Measurements from ENCODE around the gene SHMT1. TPM values are rescaled to one million over a fixed set of nuclear protein-coding genes. Genes with fewer than 3 reads are reported as not detected.

Gene SHMT1
- total and polyA plus RNA-seq, 2 of the 4 experiments (the other 2 are of a cell fraction): 7.5 to 8.1 TPM

- no peak for ATAC-seq (ENCODE audit: low read depth)
- dilution Hi-C loops (cut with HindIII; ENCODE audit: low sequenced_read_pairs, unreplicated experiment): no loop called here
Measured at GRCh38 chr17:18309202-18309601, 54.1 kb downstream of the SHMT1 start.

More at GRCh38 chr17:18309202-18309601, 54.1 kb downstream of the SHMT1 start:
- H3K4me3 ChIP-seq (ENCODE audit: insufficient read depth, low read depth, low read length): no peak overlapping the region
- H2AK9ac ChIP-seq (replicated peaks; ENCODE audit: low read depth, low read length, poor library complexity): no peak overlapping the region
- POLR2A ChIA-PET (ENCODE audit: unreplicated experiment): no interaction called here
- H3K36me3 ChIP-seq (ENCODE audit: control insufficient read depth, insufficient read depth, low read length): peaks cover 36% of the 10 kb centered on the region
- intact Hi-C loops (cut with micrococcal nuclease) (no loop called here), in situ Hi-C loops (cut with MboI; ENCODE audit: low sequenced_read_pairs) (no loop called here)
- H4K8ac ChIP-seq (ENCODE audit: low read depth in 2 of 2, low read length in 2 of 2): no peak overlapping the region
- H3K14ac ChIP-seq (replicated peaks; ENCODE audit: low read depth, low read length): no peak overlapping the region
- no peak overlapping the region for H4K5ac ChIP-seq (ENCODE audit: low read depth, low read length)
- H3K9ac ChIP-seq (ENCODE audit: low read depth, low read length): no peak overlapping the region
- no peak overlapping the region for H3K23ac ChIP-seq (ENCODE audit: low read depth, low read length)
- no peaks in the 10 kb centered on the region; the same call in none of the 2 replicates for H3K4me1 ChIP-seq (ENCODE audit: control insufficient read depth, insufficient read depth, low read length)
- no TSS peak for BruUV-seq (replicated peaks)
- no peaks in the 10 kb centered on the region for H3K9me3 ChIP-seq (ENCODE audit: control insufficient read depth, insufficient read depth, low read length)
- peaks cover 19% of the 10 kb centered on the region for H4K20me1 ChIP-seq (ENCODE audit: insufficient read depth, low read length)
- H3K4me2 ChIP-seq (ENCODE audit: low read depth, low read length): no peak overlapping the region
- H2BK5ac ChIP-seq (ENCODE audit: low read depth, low read length, poor library complexity, severe bottlenecking): no peak overlapping the region
- no peak overlapping the region for H2AFZ ChIP-seq (replicated peaks; ENCODE audit: low read length, poor library complexity)
- H3K79me1 ChIP-seq (ENCODE audit: low read depth in 1 of 2, low read length in 2 of 2): peaks cover 23 to 50% of the 10 kb centered on the region in 2 experiments
- H3K27ac ChIP-seq (ENCODE audit: insufficient read depth, low read length): no peak overlapping the region
- H4K91ac ChIP-seq (ENCODE audit: insufficient read depth, low read depth, low read length): no peak overlapping the region
- no peak overlapping the region for H3K4ac ChIP-seq (ENCODE audit: low read depth, low read length)
- no peak overlapping the region for H2BK20ac ChIP-seq (ENCODE audit: low read depth, low read length)
- H2AK5ac ChIP-seq (ENCODE audit: low read depth, low read length): no peak overlapping the region
- DNase-seq: no peak
- H2BK15ac ChIP-seq (ENCODE audit: low read depth, low read length): no peak overlapping the region
- TF ChIP-seq MAZ (IDR thresholded peaks at IDR 0.05; ENCODE audit: borderline replicate concordance, low read depth, low read length) (no peak), RCOR1 (IDR thresholded peaks at IDR 0.05; ENCODE audit: insufficient replicate concordance, low read length) (no peak), RFX5 (IDR thresholded peaks at IDR 0.05; ENCODE audit: low read depth, low read length) (no peak), POLR2A (IDR thresholded peaks at IDR 0.05; ENCODE audit: low read depth, low read length) (no peak), RAD21 (IDR thresholded peaks at IDR 0.05; ENCODE audit: low read length) (no peak), MXI1 (IDR thresholded peaks at IDR 0.05; ENCODE audit: borderline replicate concordance, low read depth, low read length) (no peak), CEBPB (IDR thresholded peaks at IDR 0.05; ENCODE audit: low read depth, low read length) (no peak), ELK1 (IDR thresholded peaks at IDR 0.05; ENCODE audit: borderline replicate concordance, low read depth, low read length) (no peak), MAFK (IDR thresholded peaks at IDR 0.05; ENCODE audit: low read depth, low read length) (no peak), CHD1 (IDR thresholded peaks at IDR 0.05; ENCODE audit: low read depth, low read length) (no peak), USF2 (IDR thresholded peaks at IDR 0.05; ENCODE audit: low read depth, low read length) (no peak), BHLHE40 (IDR thresholded peaks at IDR 0.05; ENCODE audit: low read depth, low read length) (no peak), FOS (IDR thresholded peaks at IDR 0.05; ENCODE audit: low read depth, low read length) (no peak), CTCF (conservative IDR thresholded peaks at IDR 0.05; ENCODE audit: low read depth, low read length) (no peak), NFE2L2 (IDR thresholded peaks at IDR 0.05; ENCODE audit: low read depth, low read length) (no peak), SMC3 (IDR thresholded peaks at IDR 0.05; ENCODE audit: low read depth, low read length) (no peak)
- no peak overlapping the region for H2BK120ac ChIP-seq (ENCODE audit: low read depth, low read length)
- peaks cover 5% of the 10 kb centered on the region for H3K9me1 ChIP-seq (ENCODE audit: insufficient read depth, low read length)
- no peak overlapping the region for H3K56ac ChIP-seq (ENCODE audit: extremely low read depth, insufficient read depth, low read length)
- CTCF ChIA-PET: no interaction called here
- H3K18ac ChIP-seq (ENCODE audit: low read depth, low read length): no peak overlapping the region
- no peaks in the 10 kb centered on the region for H3K27me3 ChIP-seq (ENCODE audit: control insufficient read depth, insufficient read depth, low read length)
- no CpG with 5 or more reads among the region's 4 CpGs for WGBS, 2 experiments (ENCODE audit: extremely low coverage in 2 of 2, insufficient read length in 1 of 2)

Measured in IMR-90 (cell line).